Heart left ventricle (tissue), 16 donors: ENCODE data around the gene HES6. TPM values are rescaled to one million over a fixed set of nuclear protein-coding genes. Genes with fewer than 3 reads are reported as not detected.

ENCODE experiments used
- ATAC-seq, 4 donors: fragments of 200-7000 bp; cut with Tn5 transposase; one replicate each; pipeline ENCODE4 v1.9.1; 2020 to 2022; ENCODE audit warnings: moderate library complexity in 4 of 4, mild to moderate bottlenecking in 3 of 4, moderate number of reproducible peaks in 1 of 4
- DNase-seq, 5 donors: peaks; one replicate each; pipeline ENCODE4 v3.0.0-alpha.2; 2020
- H3K27ac ChIP-seq, 12 donors: fragments of 200-600 bp; sonication (generic) in 4 of 12; one replicate each; pipeline versions ENCODE4 v1.5.0 to v1.8.0; 2016 to 2022; ENCODE audit warnings: mild to moderate bottlenecking in 2 of 12
- H3K27me3 ChIP-seq, 9 donors: fragments of 200-600 bp; sonication (generic) in 2 of 9; one replicate each; pipeline versions ENCODE4 v1.5.1 to v1.8.0; 2016 to 2022; ENCODE audit warnings: mild to moderate bottlenecking in 3 of 9
- H3K36me3 ChIP-seq, 9 donors: fragments of 200-600 bp; sonication (generic) in 2 of 9; one replicate each; pipeline versions ENCODE4 v1.5.0 to v1.8.0; 2018 to 2022; ENCODE audit warnings: mild to moderate bottlenecking in 2 of 9
- H3K4me1 ChIP-seq, 12 donors: fragments of 200-600 bp; sonication (generic) in 4 of 12; one replicate each; pipeline versions ENCODE4 v1.5.0 to v1.8.0; 2016 to 2022; ENCODE audit warnings: mild to moderate bottlenecking in 3 of 12
- H3K4me3 ChIP-seq, 12 donors: fragments of 200-600 bp; sonication (generic) in 4 of 12; one replicate each; pipeline versions ENCODE4 v1.5.0 to v1.8.0; 2017 to 2022; ENCODE audit warnings: mild to moderate bottlenecking in 9 of 12, moderate library complexity in 4 of 12
- H3K9me3 ChIP-seq, 12 donors: fragments of 200-600 bp; sonication (generic) in 4 of 12; one replicate each; pipeline versions ENCODE4 v1.5.0 to v1.8.0; 2016 to 2022; ENCODE audit warnings: mild to moderate bottlenecking in 1 of 12
- CTCF ChIP-seq, 12 donors: fragments of 200-600 bp; sonication (generic) in 4 of 12; IDR thresholded peaks; one replicate each; pipeline versions ENCODE4 v1.5.0 to v1.8.0; 2018 to 2022; ENCODE audit warnings: antibody characterized with exemption in 12 of 12, mild to moderate bottlenecking in 5 of 12
- POLR2A ChIP-seq, 2 donors: fragments of 450-650 bp; IDR thresholded peaks; one replicate each; pipeline ENCODE4 v1.6.1; 2017; ENCODE audit warnings: antibody characterized with exemption in 2 of 2, mild to moderate bottlenecking in 2 of 2, moderate library complexity in 2 of 2
- WGBS, 4 donors: extraction: QIAGEN DNeasy Blood & Tissue Kit in 2 of 4; methylation state at CpG; one replicate each; pipeline versions ENCODE4 v1.1.5 to v1.1.7; 2013 to 2018; 5-methylcytosine and 5-hydroxymethylcytosine counted together
- intact Hi-C, 10 donors: fragments of 100-400 bp; cut with DNase I; formaldehyde crosslinking; loops; one replicate each; pipeline versions ENCODE4 v1.11.1 to v1.14.2; 2022
- polyA plus RNA-seq, 2 donors: library from polyadenylated mRNA; stranded (reverse); fragments of 200-250 nt; gene quantifications; one replicate each; pipeline ENCODE4 v1.2.3, GENCODE V29; 2013
- total RNA-seq, 9 donors: library from RNA; depleted of rRNA in 2 of 9; stranded (reverse); fragments of >200 nt in 2 of 9; fragmentation: NEBNext Ultra II Directional in 3 of 9; extraction: Animal tissue kit (Norgen Biotek cat#: 25700) in 3 of 9; gene quantifications; one replicate each; pipeline versions ENCODE4 v1.1.0 to v1.2.4, GENCODE V29; 2016 to 2023
- donor health status: ischemic (EF 13 %, LVEDD 7.1; RV severe dilation, severe dysfunction).
- donor health status: healthy with polysubstance abuse.
- donor health status: DM: no; HTN: yes; CAD: no.
- donor health status: DM: no; HTN: no; CAD: no.
- donor health status: ischemic (EF 25% LVEDD 6.9; RV normal size, moderate dysfunction).
- donor health status: ischemic (EF 25% LVEDD 5.7; RV mildly dilated, moderate dysfunction).
- donor health status: healthy.
- donor health status: DM: yes; HTN: yes; CAD: no.
- donor health status: ischemic (EF 35%, LVEDD 5.7; RV mildly dilated, moderate dysfunction).
- donor health status: nonischemic (EF 11% LVEDD 7.7; RV severe dilation, severe dysfunction).
- donor health status: DM: yes; HTN: yes; CAD: no.
- donor health status: PGD.
- donor health status: ischemic (EF 29% LVEDD 5.4; RV normal size, mild dysfunction).
- donor health status: nonischemic (EF 23%, LVEDD 6.1; RV moderate dilation, normal function).

Gene HES6
- total and polyA plus RNA-seq, 11 donors = 0.45 to 9.1 (median 3.6) TPM

- 90 to 95% (median 92%) methylated on average over 17 of the region's 17 CpGs for WGBS, 4 donors
- Histone ChIP-seq H3K4me1 (peaks cover 4 to 67% (median 40%) of the 10 kb centered on the region in 12 donors), H3K4me3 (no peak overlapping the region), H3K27ac (no peak overlapping the region), H3K36me3 (no peaks in the 10 kb centered on the region), H3K9me3 (no peaks in the 10 kb centered on the region), H3K27me3 (no peaks in the 10 kb centered on the region)
- DNase-seq (no peak), ATAC-seq (no peak)
- intact Hi-C loops = loop anchor here in 2 of 10 donors (5.0 to 10.0 kb wide), 2 partner anchors 218 to 416 kb away; partner anchors contain the start of gene SCLY (in 1 of the 2)
- no peak for TF ChIP-seq POLR2A (IDR thresholded peaks at IDR 0.05)
- TF ChIP-seq CTCF (IDR thresholded peaks at IDR 0.05) = no peak
These were observed 43.3 kb upstream of the HES6 start for GRCh38 chr2:238282861-238283738.

GRCh38 chr2:238281826-238282480, 42.1 kb upstream of the HES6 start:
- DNase-seq = no peak
- no peak overlapping the region for H3K4me3 ChIP-seq
- H3K9me3 ChIP-seq = no peaks in the 10 kb centered on the region
- peaks cover 0 to 11% (median 7%) of the 10 kb centered on the region in 9 donors for H3K36me3 ChIP-seq
- ATAC-seq = no peak
- 78 to 87% (median 81%) methylated on average over 11 to 13 of the region's 13 CpGs for WGBS, 4 donors
- no peaks in the 10 kb centered on the region for H3K27me3 ChIP-seq
- TF ChIP-seq CTCF (IDR thresholded peaks at IDR 0.05) = no peak
- TF ChIP-seq POLR2A (IDR thresholded peaks at IDR 0.05) = no peak
- H3K27ac ChIP-seq = no peak overlapping the region
- intact Hi-C loops = loop anchor here in 2 of 10 donors (5.0 to 10.0 kb wide), 2 partner anchors 217 to 415 kb away; partner anchors contain the start of gene SCLY (in 1 of the 2)
- H3K4me1 ChIP-seq = peaks cover 0 to 59% (median 32%) of the 10 kb centered on the region in 12 donors

- no peaks in the 10 kb centered on the region for H3K27me3 ChIP-seq
- DNase-seq = peak in 2 of 5 donors; percentile 16 to 33
- H3K36me3 ChIP-seq = peaks cover 2 to 28% (median 23%) of the 10 kb centered on the region in 9 donors
- ATAC-seq = no peak
- 92 to 94% (median 93%) methylated on average over 10 to 12 of the region's 12 CpGs for WGBS, 4 donors
- H3K27ac ChIP-seq = no peak overlapping the region
- intact Hi-C loops = loop anchor here in 2 of 10 donors (5.0 to 10.0 kb wide), 2 partner anchors 215 to 413 kb away; partner anchors contain the start of gene SCLY (in 1 of the 2)
- TF ChIP-seq CTCF (IDR thresholded peaks at IDR 0.05) (no peak), POLR2A (IDR thresholded peaks at IDR 0.05) (no peak)
- no peak overlapping the region for H3K4me3 ChIP-seq
- H3K4me1 ChIP-seq = peaks cover 0 to 42% (median 15%) of the 10 kb centered on the region in 12 donors
- no peaks in the 10 kb centered on the region for H3K9me3 ChIP-seq
These were observed 40.4 kb upstream of the HES6 start for GRCh38 chr2:238280083-238280825.
